Psoas muscle (tissue), 8 donors: ENCODE data around the gene IFNG-AS1. TPM values are rescaled to one million over a fixed set of nuclear protein-coding genes. Genes with fewer than 3 reads are reported as not detected.

ENCODE experiments used
- ATAC-seq, 4 donors: fragments of 200-7000 bp; cut with Tn5 transposase; one replicate each; pipeline ENCODE4 v1.9.1; 2020; ENCODE audit warnings: moderate library complexity in 3 of 4, mild to moderate bottlenecking in 2 of 4
- DNase-seq, 2 donors: peaks; one replicate each; pipeline ENCODE4 v3.0.0-alpha.2; 2020
- H3K27ac ChIP-seq: fragments of 200-600 bp; one replicate; pipeline ENCODE4 v1.8.0; 2022
- H3K27me3 ChIP-seq, 3 donors: fragments of 200-600 bp in 1 of 3; one replicate each; pipeline versions ENCODE4 v1.6.1 to v1.8.0; 2013 to 2022; ENCODE audit warnings: low read length in 2 of 3, mild to moderate bottlenecking in 2 of 3, moderate library complexity in 1 of 3; ENCODE audit not compliant: insufficient read depth in 3 of 3
- H3K36me3 ChIP-seq, 2 donors: fragments of 200-600 bp in 1 of 2; one replicate each; pipeline versions ENCODE4 v1.6.1 to v1.8.0; 2013 to 2022; ENCODE audit warnings: low read depth in 1 of 2, mild to moderate bottlenecking in 1 of 2, moderate library complexity in 1 of 2; ENCODE audit not compliant: insufficient read depth in 1 of 2
- H3K4me1 ChIP-seq: fragments of 200-600 bp; one replicate; pipeline ENCODE4 v1.8.0; 2022
- H3K4me3 ChIP-seq: fragments of 200-600 bp; one replicate; pipeline ENCODE4 v1.8.0; 2022; ENCODE audit warnings: mild to moderate bottlenecking
- H3K9me3 ChIP-seq: fragments of 200-600 bp; one replicate; pipeline ENCODE4 v1.8.0; 2022
- CTCF ChIP-seq: fragments of 200-600 bp; IDR thresholded peaks from one replicate; pipeline ENCODE4 v1.8.0; 2022; ENCODE audit warnings: antibody characterized with exemption
- WGBS, 3 donors: extraction: QIAGEN DNeasy Blood & Tissue Kit; methylation state at CpG; one replicate each; pipeline versions ENCODE4 v1.1.6 to v1.1.7; 2013; 5-methylcytosine and 5-hydroxymethylcytosine counted together
- intact Hi-C, 2 donors: fragments of 100-400 bp; cut with DNase I; formaldehyde crosslinking; loops; one replicate each; pipeline versions ENCODE4 v1.11.0 to v1.14.2; 2022
- polyA plus RNA-seq, 3 donors: library from polyadenylated mRNA; stranded (reverse); fragments of 200-250 nt; gene quantifications; one replicate each; pipeline ENCODE4 v1.2.3, GENCODE V29; 2013
- total RNA-seq, 4 donors: library from RNA; stranded (reverse); fragmentation: NEBNext Ultra II Directional in 2 of 4; extraction: Animal tissue kit (Norgen Biotek cat#: 25700) in 2 of 4; gene quantifications; one replicate each; pipeline versions ENCODE4 v1.2.1 to v1.2.4, GENCODE V29; 2021 to 2023
- donor health status: healthy with polysubstance abuse.
- donor health status: DM: no; HTN: no; CAD: no; lungs with moderate emphysema.
- donor health status: Bipolar disorder and iron deficiency.
- donor health status: healthy.
- donor health status: DM: yes; HTN: yes; CAD: no.
- donor health status: DM: no; HTN: no; CAD: no.
- donor health status: DM: no; HTN: no; CAD: no.
- donor health status: DM: yes; HTN: yes; CAD: no.

Gene IFNG-AS1
- total and polyA plus RNA-seq, 7 donors, result 0.08 to 0.21 TPM; not detected in 5

- Histone ChIP-seq H3K27ac (no peak overlapping the region), H3K36me3 (peaks cover 0 to 2% of the 10 kb centered on the region in 2 donors), H3K27me3 (no peaks in the 10 kb centered on the region), H3K4me3 (no peak overlapping the region), H3K9me3 (no peaks in the 10 kb centered on the region), H3K4me1 (no peaks in the 10 kb centered on the region)
- intact Hi-C loops, result no loop called here
- ATAC-seq (no peak), DNase-seq (no peak)
- no peak for TF ChIP-seq CTCF
- 77 to 85% (median 85%) methylated on average over 6 of the region's 6 CpGs for WGBS, 3 donors
Measured at GRCh38 chr12:68020049-68020448, 30.8 kb downstream of the IFNG-AS1 start.

- intact Hi-C loops, result no loop called here
- 78 to 85% (median 82%) methylated on average over 5 of the region's 5 CpGs for WGBS, 3 donors
Measured at GRCh38 chr12:68020699-68021098, 31.5 kb downstream of the IFNG-AS1 start.

GRCh38 chr12:68028647-68029046 is 39.4 kb downstream of the IFNG-AS1 start:
- Histone ChIP-seq H3K9me3 (no peaks in the 10 kb centered on the region), H3K27ac (no peak overlapping the region), H3K36me3 (no peaks in the 10 kb centered on the region), H3K4me3 (no peak overlapping the region), H3K4me1 (no peaks in the 10 kb centered on the region), H3K27me3 (no peaks in the 10 kb centered on the region)
- no peak for TF ChIP-seq CTCF
- intact Hi-C loops, result no loop called here
- 79 to 87% (median 85%) methylated on average over 7 of the region's 7 CpGs for WGBS, 3 donors
- ATAC-seq (no peak), DNase-seq (no peak)

More at GRCh38 chr12:68020699-68021098, 31.5 kb downstream of the IFNG-AS1 start:
- Histone ChIP-seq H3K4me1 (no peaks in the 10 kb centered on the region), H3K36me3 (peaks cover 0 to 2% of the 10 kb centered on the region in 2 donors), H3K27me3 (no peaks in the 10 kb centered on the region), H3K27ac (no peak overlapping the region), H3K9me3 (no peaks in the 10 kb centered on the region), H3K4me3 (no peak overlapping the region)
- ATAC-seq (no peak), DNase-seq (no peak)
- TF ChIP-seq CTCF, result no peak

GRCh38 chr12:68030248-68030647 is 41.0 kb downstream of the IFNG-AS1 start:
- no peak for ATAC-seq
- no peaks in the 10 kb centered on the region for H3K4me1 ChIP-seq
- TF ChIP-seq CTCF, result no peak
- intact Hi-C loops, result no loop called here
- no peaks in the 10 kb centered on the region for H3K9me3 ChIP-seq
- DNase-seq, result no peak
- no peak overlapping the region for H3K27ac ChIP-seq
- H3K4me3 ChIP-seq, result no peak overlapping the region
- H3K27me3 ChIP-seq, result no peaks in the 10 kb centered on the region
- no peaks in the 10 kb centered on the region for H3K36me3 ChIP-seq
- WGBS, 3 donors, result 50 to 83% (median 60%) methylated on average over 1 of the region's 1 CpG

- intact Hi-C loops, result no loop called here
- Histone ChIP-seq H3K4me1 (no peaks in the 10 kb centered on the region), H3K27me3 (no peaks in the 10 kb centered on the region), H3K27ac (no peak overlapping the region), H3K36me3 (no peaks in the 10 kb centered on the region), H3K9me3 (no peaks in the 10 kb centered on the region), H3K4me3 (no peak overlapping the region)
- TF ChIP-seq CTCF, result no peak
- ATAC-seq, result no peak
- DNase-seq, result no peak
- WGBS, 3 donors, result 85 to 90% (median 86%) methylated on average over 3 of the region's 3 CpGs
Measured at GRCh38 chr12:68031174-68031573, 41.9 kb downstream of the IFNG-AS1 start.
